SK-N-SH treated with all-trans-retinoic acid at 6 μM for 48 hours (cell line): ENCODE data around the gene OR51A7.

ENCODE experiments used
- ATAC-seq: fragments of 200-7000 bp; cut with Tn5 transposase; 3 replicates; pipeline ENCODE4 v1.9.1; 2020; ENCODE audit warnings: mild to moderate bottlenecking, moderate library complexity
- ARNTL ChIP-seq: fragments of 450-650 bp; formaldehyde crosslinking; IDR thresholded peaks from 2 replicates; pipeline ENCODE4 v1.5.0; 2020; ENCODE audit warnings: low read depth, mild to moderate bottlenecking, moderate library complexity, borderline replicate concordance
- BACH2 ChIP-seq: fragments of 250-450 bp; sonication (Bioruptor Pico); IDR thresholded peaks from 2 replicates; pipeline ENCODE4 v1.9.0; 2021; ENCODE audit warnings: mild to moderate bottlenecking, borderline replicate concordance
- CREB5 ChIP-seq: fragments of 250-450 bp; sonication (Bioruptor Pico); IDR thresholded peaks from 2 replicates; pipeline ENCODE4 v1.5.1; 2020; ENCODE audit warnings: low read depth, mild to moderate bottlenecking, moderate library complexity
- CSDC2 ChIP-seq: fragments of 250-450 bp; sonication (Bioruptor Pico); IDR thresholded peaks from 2 replicates; pipeline ENCODE4 v1.5.0; 2020; ENCODE audit warnings: mild to moderate bottlenecking, moderate library complexity
- GLIS3 ChIP-seq: fragments of 250-450 bp; sonication (Bioruptor Pico); IDR thresholded peaks from 2 replicates; pipeline ENCODE4 v1.5.0; 2020; ENCODE audit warnings: mild to moderate bottlenecking, moderate library complexity
- OSR1 ChIP-seq: fragments of 250-450 bp; sonication (Bioruptor Pico); IDR thresholded peaks from 2 replicates; pipeline ENCODE4 v1.8.0; 2022; ENCODE audit warnings: moderate library complexity, mild to moderate bottlenecking, inconsistent platforms
- PATZ1 ChIP-seq: fragments of 250-450 bp; sonication (Bioruptor Pico); IDR thresholded peaks from 2 replicates; pipeline ENCODE4 v1.8.0; 2020; ENCODE audit warnings: mild to moderate bottlenecking, moderate library complexity, borderline replicate concordance
- POU6F1 ChIP-seq: fragments of 250-450 bp; sonication (Bioruptor Pico); IDR thresholded peaks from 2 replicates; pipeline ENCODE4 v1.8.0; 2021; ENCODE audit warnings: low read depth, mild to moderate bottlenecking, moderate library complexity, borderline replicate concordance
- PPARA ChIP-seq: fragments of 250-450 bp; sonication (Bioruptor Pico); IDR thresholded peaks from 2 replicates; pipeline ENCODE4 v1.5.0; 2020; ENCODE audit warnings: mild to moderate bottlenecking, borderline replicate concordance
- RARB ChIP-seq: fragments of 250-450 bp; sonication (Bioruptor Pico); IDR thresholded peaks from 2 replicates; pipeline ENCODE4 v1.8.0; 2021; ENCODE audit warnings: mild to moderate bottlenecking, moderate library complexity
- SNAI2 ChIP-seq: fragments of 250-450 bp; sonication (Bioruptor Pico); IDR thresholded peaks from 2 replicates; pipeline ENCODE4 v1.5.0; 2020; ENCODE audit warnings: mild to moderate bottlenecking, moderate library complexity
- TCF4 ChIP-seq: fragments of 250-450 bp; sonication (Bioruptor Pico); IDR thresholded peaks from 2 replicates; pipeline ENCODE4 v1.8.0; 2021; ENCODE audit warnings: mild to moderate bottlenecking, moderate library complexity, borderline replicate concordance
- TOX ChIP-seq: fragments of 250-450 bp; sonication (Bioruptor Pico); IDR thresholded peaks from 2 replicates; pipeline ENCODE4 v1.8.0; 2021; ENCODE audit warnings: mild to moderate bottlenecking, moderate library complexity, borderline replicate concordance
- TSHZ2 ChIP-seq: fragments of 250-450 bp; sonication (Bioruptor Pico); IDR thresholded peaks from 2 replicates; pipeline ENCODE4 v1.5.0; 2020; ENCODE audit warnings: mild to moderate bottlenecking, moderate library complexity
- ZC3H10 ChIP-seq: fragments of 250-450 bp; sonication (Bioruptor Pico); IDR thresholded peaks from 2 replicates; pipeline ENCODE4 v1.5.1; 2021; ENCODE audit warnings: mild to moderate bottlenecking, moderate library complexity
- ZFP3 ChIP-seq: fragments of 250-450 bp; sonication (Bioruptor Pico); IDR thresholded peaks from 2 replicates; pipeline ENCODE4 v1.5.0; 2020; ENCODE audit warnings: mild to moderate bottlenecking, moderate library complexity
- ZFP30 ChIP-seq: fragments of 450-650 bp; formaldehyde crosslinking; IDR thresholded peaks from 2 replicates; pipeline ENCODE4 v1.5.0; 2022; ENCODE audit warnings: mild to moderate bottlenecking, moderate library complexity
- ZNF565 ChIP-seq: fragments of 450-650 bp; formaldehyde crosslinking; conservative IDR thresholded peaks from 2 replicates; pipeline ENCODE4 v1.5.0; 2020; ENCODE audit warnings: low read depth, mild to moderate bottlenecking, moderate library complexity
- ZNF70 ChIP-seq: fragments of 450-650 bp; formaldehyde crosslinking; IDR thresholded peaks from 2 replicates; pipeline ENCODE4 v1.5.0; 2020; ENCODE audit warnings: mild to moderate bottlenecking, moderate library complexity
- ZNF8 ChIP-seq: fragments of 450-650 bp; formaldehyde crosslinking; IDR thresholded peaks from 2 replicates; pipeline ENCODE4 v1.5.0; 2020; ENCODE audit warnings: mild to moderate bottlenecking, moderate library complexity

OR51A7 gene

DNA sequence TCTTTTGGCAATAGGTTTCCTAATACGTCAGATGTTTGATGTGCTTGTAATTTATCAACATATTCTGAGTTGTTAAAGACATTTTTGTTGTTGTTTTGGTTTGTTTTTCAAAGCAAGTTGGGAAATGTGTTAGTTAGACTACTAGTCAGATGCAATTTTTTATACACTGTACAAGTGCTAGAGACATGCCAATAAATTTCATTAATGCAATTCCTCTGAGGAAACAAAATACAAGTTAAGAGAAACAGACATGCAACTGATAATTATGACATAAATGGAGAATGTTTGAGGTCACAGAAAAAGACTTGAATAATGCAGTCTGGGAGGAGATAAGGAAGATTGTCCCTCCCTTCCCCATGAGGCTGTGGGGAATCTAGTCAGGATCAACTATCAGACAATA lies 16.0 kb upstream of the OR51A7 start:
- TF ChIP-seq TCF4 (CRISPR knock-in tag) (no peak), PATZ1 (CRISPR knock-in tag) (no peak), SNAI2 (CRISPR knock-in tag) (no peak), ZNF565 (CRISPR knock-in tag) (no peak), TOX (no peak), OSR1 (no peak), TSHZ2 (CRISPR knock-in tag) (no peak), ZFP3 (CRISPR knock-in tag) (no peak), ZNF70 (CRISPR knock-in tag) (no peak), BACH2 (CRISPR knock-in tag) (no peak)
- ATAC-seq, result no peak

DNA sequence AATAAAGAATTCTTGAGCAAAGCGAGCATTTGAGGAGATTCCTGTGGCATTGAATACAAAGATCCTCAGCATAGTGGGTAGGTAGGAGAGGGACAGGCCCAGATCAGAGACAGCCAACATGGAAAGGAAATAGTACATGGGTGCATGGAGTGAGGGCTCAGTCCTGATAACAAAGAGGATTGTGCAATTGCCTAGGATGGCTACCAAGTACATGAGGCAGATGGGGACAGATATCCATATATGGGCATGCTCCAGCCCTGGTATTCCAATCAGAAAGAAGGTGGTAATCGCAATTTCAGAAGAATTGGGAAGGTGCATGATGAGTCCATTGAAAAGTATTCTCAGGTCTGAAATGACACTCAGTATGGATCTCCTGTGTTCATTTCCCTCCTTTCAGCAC lies 13.3 kb upstream of the OR51A7 start:
- TF ChIP-seq ZNF565 (CRISPR knock-in tag), result no peak
- TF ChIP-seq OSR1, result no peak
- TF ChIP-seq SNAI2 (CRISPR knock-in tag), result no peak
- no peak for TF ChIP-seq POU6F1 (CRISPR knock-in tag)
- no peak for TF ChIP-seq ZFP30 (CRISPR knock-in tag)
- TF ChIP-seq GLIS3 (CRISPR knock-in tag), result no peak
- no peak for TF ChIP-seq TOX
- no peak for TF ChIP-seq ARNTL
- TF ChIP-seq TCF4 (CRISPR knock-in tag), result no peak
- no peak for TF ChIP-seq ZNF70 (CRISPR knock-in tag)
- no peak for TF ChIP-seq TSHZ2 (CRISPR knock-in tag)
- TF ChIP-seq RARB (CRISPR knock-in tag), result no peak
- no peak for TF ChIP-seq ZFP3 (CRISPR knock-in tag)
- TF ChIP-seq, all 23 proteins: peak for 0
- ATAC-seq, result no peak

DNA sequence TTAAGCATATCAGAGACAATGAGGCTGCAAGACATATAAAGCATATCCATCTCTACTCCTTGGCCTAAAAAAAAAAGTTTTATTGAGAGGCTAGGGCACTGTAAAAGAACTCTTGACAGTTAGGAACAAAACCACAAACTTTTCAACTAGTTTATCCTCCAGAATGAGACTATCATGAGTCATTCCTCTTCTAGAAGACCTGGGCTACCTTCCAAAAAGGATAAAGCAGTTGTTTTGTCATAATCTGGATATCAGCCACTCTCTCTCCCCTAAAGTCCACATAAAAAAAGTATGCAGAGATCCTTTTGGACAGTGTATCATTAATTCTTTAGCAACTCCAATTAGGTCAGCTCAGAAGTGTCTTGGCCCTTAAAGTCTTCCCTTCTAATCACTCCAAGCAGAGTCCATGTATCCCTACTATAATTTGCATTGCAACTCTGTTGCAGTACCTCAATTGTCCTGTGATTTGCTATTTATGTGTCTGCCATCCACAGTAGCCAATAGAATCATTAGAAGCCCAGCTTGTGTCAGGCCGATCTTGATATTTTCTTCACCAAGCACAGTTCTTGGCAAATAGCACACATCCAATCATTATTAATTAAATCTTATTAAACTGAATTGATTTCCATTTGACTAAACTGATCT lies 11.5 kb upstream of the OR51A7 start:
- ATAC-seq, result peak; percentile 63
- TF ChIP-seq GLIS3 (CRISPR knock-in tag), result no peak
- TF ChIP-seq ZFP30 (CRISPR knock-in tag), result no peak
- no peak for TF ChIP-seq TOX
- TF ChIP-seq CSDC2 (CRISPR knock-in tag), result no peak
- no peak for TF ChIP-seq ZNF70 (CRISPR knock-in tag)
- no peak for TF ChIP-seq PPARA (CRISPR knock-in tag)
- TF ChIP-seq ZNF565 (CRISPR knock-in tag), result no peak
- TF ChIP-seq TCF4 (CRISPR knock-in tag), result no peak
- no peak for TF ChIP-seq ZNF8 (CRISPR knock-in tag)
- TF ChIP-seq CREB5 (CRISPR knock-in tag), result no peak
- no peak for TF ChIP-seq ZC3H10 (CRISPR knock-in tag)
- no peak for TF ChIP-seq TSHZ2 (CRISPR knock-in tag)
- no peak for TF ChIP-seq BACH2 (CRISPR knock-in tag)
- no peak for TF ChIP-seq ARNTL
- TF ChIP-seq POU6F1 (CRISPR knock-in tag), result no peak
- no peak for TF ChIP-seq RARB (CRISPR knock-in tag)
